Measurements from ENCODE around the gene ALPL. TPM values are rescaled to one million over a fixed set of nuclear protein-coding genes. Genes with fewer than 3 reads are reported as not detected.

The ALPL gene
- total RNA-seq, 1 experiment from 2014 or later, result 140 TPM

DNA sequence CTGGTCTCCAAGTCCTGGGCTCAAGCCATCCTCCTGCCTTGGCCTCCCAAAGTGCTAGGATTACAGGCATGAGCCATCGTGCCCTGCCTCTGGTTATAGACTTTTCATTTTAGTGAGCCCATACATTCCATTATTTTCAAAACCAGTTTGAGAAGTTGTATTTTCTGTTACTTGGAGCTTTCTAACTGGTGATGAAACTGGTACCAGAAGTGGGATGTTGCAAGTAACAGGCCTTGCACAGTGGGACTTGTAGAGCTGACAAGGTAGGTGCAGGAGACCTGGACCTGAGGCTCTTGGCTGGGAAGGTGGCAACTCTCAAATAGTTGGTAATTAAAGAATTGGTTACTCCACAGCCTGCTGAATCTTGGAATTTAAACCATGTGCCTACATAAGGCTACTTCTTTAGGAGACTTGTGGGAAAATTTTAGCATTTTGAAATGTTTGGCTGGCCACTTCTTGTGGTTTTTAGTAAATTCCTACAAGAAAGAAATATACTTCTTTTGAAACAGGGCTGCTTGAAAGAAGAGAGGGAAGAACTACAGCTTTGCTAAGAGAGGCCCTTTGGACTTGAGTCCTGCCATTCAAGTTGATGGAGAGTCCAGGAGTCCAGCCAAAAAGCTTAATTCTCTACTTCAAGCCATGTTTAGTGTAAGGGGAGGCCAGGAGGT lies 9.8 kb upstream of the ALPL start:
- H3K9me3 Mint-ChIP-seq, result no peaks in the 10 kb centered on the region
- ATAC-seq (no peak), DNase-seq (ENCODE audit: low spot score) (no peak)
- H3K4me1 Mint-ChIP-seq, result peaks cover 8% of the 10 kb centered on the region
- ChIA-PET CTCF (interaction anchor here (2.0 kb wide), 2 partner anchors 129 to 131 kb away, joined by 7 read pairs; no protein-coding TSS in a partner anchor), POLR2A (no interaction called here)
- TF ChIP-seq, protein P1, sequence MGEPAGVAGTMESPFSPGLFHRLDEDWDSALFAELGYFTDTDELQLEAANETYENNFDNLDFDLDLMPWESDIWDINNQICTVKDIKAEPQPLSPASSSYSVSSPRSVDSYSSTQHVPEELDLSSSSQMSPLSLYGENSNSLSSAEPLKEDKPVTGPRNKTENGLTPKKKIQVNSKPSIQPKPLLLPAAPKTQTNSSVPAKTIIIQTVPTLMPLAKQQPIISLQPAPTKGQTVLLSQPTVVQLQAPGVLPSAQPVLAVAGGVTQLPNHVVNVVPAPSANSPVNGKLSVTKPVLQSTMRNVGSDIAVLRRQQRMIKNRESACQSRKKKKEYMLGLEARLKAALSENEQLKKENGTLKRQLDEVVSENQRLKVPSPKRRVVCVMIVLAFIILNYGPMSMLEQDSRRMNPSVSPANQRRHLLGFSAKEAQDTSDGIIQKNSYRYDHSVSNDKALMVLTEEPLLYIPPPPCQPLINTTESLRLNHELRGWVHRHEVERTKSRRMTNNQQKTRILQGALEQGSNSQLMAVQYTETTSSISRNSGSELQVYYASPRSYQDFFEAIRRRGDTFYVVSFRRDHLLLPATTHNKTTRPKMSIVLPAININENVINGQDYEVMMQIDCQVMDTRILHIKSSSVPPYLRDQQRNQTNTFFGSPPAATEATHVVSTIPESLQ (CRISPR knock-in tag; IDR thresholded peaks at IDR 0.05), result no peak
- TF ChIP-seq NFE2L1 (CRISPR knock-in tag; IDR thresholded peaks at IDR 0.05), result no peak
- TF ChIP-seq, protein P2, sequence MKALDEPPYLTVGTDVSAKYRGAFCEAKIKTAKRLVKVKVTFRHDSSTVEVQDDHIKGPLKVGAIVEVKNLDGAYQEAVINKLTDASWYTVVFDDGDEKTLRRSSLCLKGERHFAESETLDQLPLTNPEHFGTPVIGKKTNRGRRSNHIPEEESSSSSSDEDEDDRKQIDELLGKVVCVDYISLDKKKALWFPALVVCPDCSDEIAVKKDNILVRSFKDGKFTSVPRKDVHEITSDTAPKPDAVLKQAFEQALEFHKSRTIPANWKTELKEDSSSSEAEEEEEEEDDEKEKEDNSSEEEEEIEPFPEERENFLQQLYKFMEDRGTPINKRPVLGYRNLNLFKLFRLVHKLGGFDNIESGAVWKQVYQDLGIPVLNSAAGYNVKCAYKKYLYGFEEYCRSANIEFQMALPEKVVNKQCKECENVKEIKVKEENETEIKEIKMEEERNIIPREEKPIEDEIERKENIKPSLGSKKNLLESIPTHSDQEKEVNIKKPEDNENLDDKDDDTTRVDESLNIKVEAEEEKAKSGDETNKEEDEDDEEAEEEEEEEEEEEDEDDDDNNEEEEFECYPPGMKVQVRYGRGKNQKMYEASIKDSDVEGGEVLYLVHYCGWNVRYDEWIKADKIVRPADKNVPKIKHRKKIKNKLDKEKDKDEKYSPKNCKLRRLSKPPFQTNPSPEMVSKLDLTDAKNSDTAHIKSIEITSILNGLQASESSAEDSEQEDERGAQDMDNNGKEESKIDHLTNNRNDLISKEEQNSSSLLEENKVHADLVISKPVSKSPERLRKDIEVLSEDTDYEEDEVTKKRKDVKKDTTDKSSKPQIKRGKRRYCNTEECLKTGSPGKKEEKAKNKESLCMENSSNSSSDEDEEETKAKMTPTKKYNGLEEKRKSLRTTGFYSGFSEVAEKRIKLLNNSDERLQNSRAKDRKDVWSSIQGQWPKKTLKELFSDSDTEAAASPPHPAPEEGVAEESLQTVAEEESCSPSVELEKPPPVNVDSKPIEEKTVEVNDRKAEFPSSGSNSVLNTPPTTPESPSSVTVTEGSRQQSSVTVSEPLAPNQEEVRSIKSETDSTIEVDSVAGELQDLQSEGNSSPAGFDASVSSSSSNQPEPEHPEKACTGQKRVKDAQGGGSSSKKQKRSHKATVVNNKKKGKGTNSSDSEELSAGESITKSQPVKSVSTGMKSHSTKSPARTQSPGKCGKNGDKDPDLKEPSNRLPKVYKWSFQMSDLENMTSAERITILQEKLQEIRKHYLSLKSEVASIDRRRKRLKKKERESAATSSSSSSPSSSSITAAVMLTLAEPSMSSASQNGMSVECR (CRISPR knock-in tag; IDR thresholded peaks at IDR 0.05; ENCODE audit: borderline replicate concordance), result no peak
- no peak for TF ChIP-seq MXD4 (CRISPR knock-in tag; IDR thresholded peaks at IDR 0.05; ENCODE audit: borderline replicate concordance)
- no peaks in the 10 kb centered on the region for H3K36me3 Mint-ChIP-seq
- H3K27ac Mint-ChIP-seq, result no peak overlapping the region
- H3K4me3 Mint-ChIP-seq, result no peak overlapping the region
- H3K27me3 Mint-ChIP-seq (ENCODE audit: low read depth), result peaks cover 6% of the 10 kb centered on the region

DNA sequence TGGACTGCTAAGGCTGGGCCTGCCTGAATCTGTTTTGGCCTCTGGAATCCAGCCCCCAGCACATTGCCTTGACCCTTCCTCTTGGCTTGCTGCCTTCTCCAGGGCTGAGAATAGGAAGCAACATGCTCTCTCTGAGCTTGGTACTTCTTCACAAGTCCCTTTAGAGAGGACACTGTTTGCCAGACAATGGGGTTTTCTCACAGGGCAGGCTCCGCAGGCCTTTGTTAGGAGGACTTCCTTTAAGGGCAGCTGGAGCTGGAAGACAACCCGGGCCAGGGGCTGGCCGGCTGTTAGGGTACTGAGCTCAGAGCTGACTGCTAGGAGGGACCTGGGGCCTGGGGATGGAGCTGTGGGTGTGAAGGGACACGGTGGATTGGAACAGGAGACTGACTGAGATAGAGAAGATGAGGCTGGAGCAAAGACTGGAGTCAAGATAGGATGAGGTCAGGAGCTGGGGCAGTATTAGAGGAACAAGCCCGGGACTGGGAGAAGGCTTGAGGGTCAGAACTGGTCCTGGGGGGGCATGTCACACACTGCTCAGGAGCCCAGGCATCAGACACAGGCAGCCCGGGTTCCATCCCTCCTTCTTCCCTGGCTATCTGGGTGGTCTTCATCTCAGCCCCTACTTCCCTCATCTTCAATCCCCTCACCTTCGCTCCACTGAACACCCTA lies 5.4 kb upstream of the ALPL start:
- DNase-seq (ENCODE audit: low spot score) (no peak), ATAC-seq (no peak)
- Mint-ChIP-seq H3K36me3 (no peaks in the 10 kb centered on the region), H3K27me3 (ENCODE audit: low read depth) (peaks cover 22% of the 10 kb centered on the region), H3K9me3 (no peaks in the 10 kb centered on the region), H3K4me1 (peaks cover 6% of the 10 kb centered on the region; the same call in 1 of the 2 replicates), H3K4me3 (no peak overlapping the region), H3K27ac (no peak overlapping the region)
- ChIA-PET CTCF (interaction anchor here (0.5 to 1.5 kb wide), 3 partner anchors 13 to 290 kb away, joined by 3 to 7 read pairs (median 6); no protein-coding TSS in a partner anchor), POLR2A (no interaction called here)
- TF ChIP-seq, protein P3, sequence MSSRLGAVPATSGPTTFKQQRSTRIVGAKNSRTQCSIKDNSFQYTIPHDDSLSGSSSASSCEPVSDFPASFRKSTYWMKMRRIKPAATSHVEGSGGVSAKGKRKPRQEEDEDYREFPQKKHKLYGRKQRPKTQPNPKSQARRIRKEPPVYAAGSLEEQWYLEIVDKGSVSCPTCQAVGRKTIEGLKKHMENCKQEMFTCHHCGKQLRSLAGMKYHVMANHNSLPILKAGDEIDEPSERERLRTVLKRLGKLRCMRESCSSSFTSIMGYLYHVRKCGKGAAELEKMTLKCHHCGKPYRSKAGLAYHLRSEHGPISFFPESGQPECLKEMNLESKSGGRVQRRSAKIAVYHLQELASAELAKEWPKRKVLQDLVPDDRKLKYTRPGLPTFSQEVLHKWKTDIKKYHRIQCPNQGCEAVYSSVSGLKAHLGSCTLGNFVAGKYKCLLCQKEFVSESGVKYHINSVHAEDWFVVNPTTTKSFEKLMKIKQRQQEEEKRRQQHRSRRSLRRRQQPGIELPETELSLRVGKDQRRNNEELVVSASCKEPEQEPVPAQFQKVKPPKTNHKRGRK (CRISPR knock-in tag; IDR thresholded peaks at IDR 0.05; ENCODE audit: borderline replicate concordance), result no peak
- TF ChIP-seq, protein P4, sequence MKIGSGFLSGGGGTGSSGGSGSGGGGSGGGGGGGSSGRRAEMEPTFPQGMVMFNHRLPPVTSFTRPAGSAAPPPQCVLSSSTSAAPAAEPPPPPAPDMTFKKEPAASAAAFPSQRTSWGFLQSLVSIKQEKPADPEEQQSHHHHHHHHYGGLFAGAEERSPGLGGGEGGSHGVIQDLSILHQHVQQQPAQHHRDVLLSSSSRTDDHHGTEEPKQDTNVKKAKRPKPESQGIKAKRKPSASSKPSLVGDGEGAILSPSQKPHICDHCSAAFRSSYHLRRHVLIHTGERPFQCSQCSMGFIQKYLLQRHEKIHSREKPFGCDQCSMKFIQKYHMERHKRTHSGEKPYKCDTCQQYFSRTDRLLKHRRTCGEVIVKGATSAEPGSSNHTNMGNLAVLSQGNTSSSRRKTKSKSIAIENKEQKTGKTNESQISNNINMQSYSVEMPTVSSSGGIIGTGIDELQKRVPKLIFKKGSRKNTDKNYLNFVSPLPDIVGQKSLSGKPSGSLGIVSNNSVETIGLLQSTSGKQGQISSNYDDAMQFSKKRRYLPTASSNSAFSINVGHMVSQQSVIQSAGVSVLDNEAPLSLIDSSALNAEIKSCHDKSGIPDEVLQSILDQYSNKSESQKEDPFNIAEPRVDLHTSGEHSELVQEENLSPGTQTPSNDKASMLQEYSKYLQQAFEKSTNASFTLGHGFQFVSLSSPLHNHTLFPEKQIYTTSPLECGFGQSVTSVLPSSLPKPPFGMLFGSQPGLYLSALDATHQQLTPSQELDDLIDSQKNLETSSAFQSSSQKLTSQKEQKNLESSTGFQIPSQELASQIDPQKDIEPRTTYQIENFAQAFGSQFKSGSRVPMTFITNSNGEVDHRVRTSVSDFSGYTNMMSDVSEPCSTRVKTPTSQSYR (CRISPR knock-in tag; IDR thresholded peaks at IDR 0.05), result no peak
- no peak for TF ChIP-seq ZNF317 (CRISPR knock-in tag; IDR thresholded peaks at IDR 0.05; ENCODE audit: borderline replicate concordance, low read depth)
- TF ChIP-seq ZNF138 (CRISPR knock-in tag; conservative IDR thresholded peaks at IDR 0.05), result no peak
- TF ChIP-seq GABPB1 (CRISPR knock-in tag; IDR thresholded peaks at IDR 0.05), result no peak
- TF ChIP-seq, protein P2 (CRISPR knock-in tag; IDR thresholded peaks at IDR 0.05; ENCODE audit: borderline replicate concordance), result no peak
- TF ChIP-seq MYBL2 (CRISPR knock-in tag; IDR thresholded peaks at IDR 0.05), result no peak
- TF ChIP-seq ZNF219 (CRISPR knock-in tag; IDR thresholded peaks at IDR 0.05; ENCODE audit: borderline replicate concordance), result no peak
- TF ChIP-seq ZNF232 (CRISPR knock-in tag; IDR thresholded peaks at IDR 0.05), result no peak
- TF ChIP-seq GTF2I (CRISPR knock-in tag; conservative IDR thresholded peaks at IDR 0.05), result no peak
- no peak for TF ChIP-seq HMGA2 (CRISPR knock-in tag; IDR thresholded peaks at IDR 0.05)
